Muscle of leg (tissue), 11 donors: Measurements from ENCODE around the gene ACACB. TPM values are rescaled to one million over a fixed set of nuclear protein-coding genes. Genes with fewer than 3 reads are reported as not detected.
A peak's percentile ranks its signal among the peaks of the same experiment; 100 is the strongest.

Experiments
- DNase-seq: peaks from one replicate; pipeline ENCODE4 v3.0.0; 2013
- H3K27ac ChIP-seq: one replicate; pipeline ENCODE4 v1.5.1; 2013; ENCODE audit warnings: mild to moderate bottlenecking, low read length, control low read depth
- H3K27me3 ChIP-seq: one replicate; pipeline ENCODE4 v1.6.1; 2013; ENCODE audit warnings: low read length; ENCODE audit not compliant: control insufficient read depth, insufficient read depth
- H3K36me3 ChIP-seq: one replicate; pipeline ENCODE4 v1.6.1; 2013; ENCODE audit warnings: low read length; ENCODE audit not compliant: control insufficient read depth, insufficient read depth
- H3K4me1 ChIP-seq: one replicate; pipeline ENCODE4 v1.6.1; 2013; ENCODE audit warnings: low read length; ENCODE audit not compliant: control insufficient read depth, insufficient read depth
- H3K4me3 ChIP-seq: one replicate; pipeline ENCODE4 v1.5.1; 2013; ENCODE audit warnings: low read length, control low read depth
- H3K9me3 ChIP-seq: replicated peaks from 2 replicates; pipeline ENCODE4 v1.6.1; 2013; ENCODE audit warnings: low read depth, low read length; ENCODE audit not compliant: control insufficient read depth
- WGBS: methylation state at CpG from one replicate; pipeline ENCODE4 v1.1.5; 2013; ENCODE audit warnings: missing lambda C conversion rate; ENCODE audit not compliant: insufficient coverage; 5-methylcytosine and 5-hydroxymethylcytosine counted together
- polyA plus RNA-seq, 8 donors: library from polyadenylated mRNA; unstranded; fragments of 120-200 nt; gene quantifications; one replicate each; pipeline versions ENCODE4 v1.2.1 to v1.2.3, GENCODE V29; 2013; ENCODE audit warnings: inconsistent platforms in 1 of 8, low replicate concordance in 1 of 8; ENCODE audit not compliant: insufficient read length in 8 of 8, insufficient read depth in 1 of 8
- total RNA-seq: library from RNA; stranded (reverse); fragments of 120-200 nt; gene quantifications from one replicate; pipeline ENCODE4 v1.2.4, GENCODE V29; 2013

Gene ACACB
- total and polyA plus RNA-seq, 9 donors: 6.4 to 10.4 (median 7.9) TPM

- H3K4me1 ChIP-seq: no peaks in the 10 kb centered on the region
- DNase-seq: no peak
- H3K9me3 ChIP-seq: no peaks in the 10 kb centered on the region
- H3K27ac ChIP-seq: no peak overlapping the region
- no peaks in the 10 kb centered on the region for H3K27me3 ChIP-seq
- no peak overlapping the region for H3K4me3 ChIP-seq
- 80% methylated on average over 1 of the region's 1 CpG for WGBS
- peaks cover 25% of the 10 kb centered on the region for H3K36me3 ChIP-seq
Observed at GRCh38 chr12:109259545-109259895, 143.1 kb downstream of the ACACB start.

GRCh38 chr12:109261087-109261486, 144.7 kb downstream of the ACACB start:
- DNase-seq: no peak
- no peak overlapping the region for H3K4me3 ChIP-seq
- H3K4me1 ChIP-seq: no peaks in the 10 kb centered on the region
- WGBS: no CpG with 5 or more reads among the region's 1 CpG
- peaks cover 37% of the 10 kb centered on the region for H3K36me3 ChIP-seq
- H3K27me3 ChIP-seq: no peaks in the 10 kb centered on the region
- no peaks in the 10 kb centered on the region for H3K9me3 ChIP-seq
- no peak overlapping the region for H3K27ac ChIP-seq

- Histone ChIP-seq H3K9me3 (no peaks in the 10 kb centered on the region), H3K27ac (no peak overlapping the region), H3K36me3 (peaks cover 33% of the 10 kb centered on the region), H3K4me3 (no peak overlapping the region), H3K4me1 (no peaks in the 10 kb centered on the region), H3K27me3 (no peaks in the 10 kb centered on the region)
- DNase-seq: no peak
- 100% methylated on average over 1 of the region's 2 CpGs for WGBS
Observed at GRCh38 chr12:109261939-109262338, 145.6 kb downstream of the ACACB start.

GRCh38 chr12:109263439-109263838, 147.1 kb downstream of the ACACB start:
- Histone ChIP-seq H3K4me1 (no peaks in the 10 kb centered on the region), H3K36me3 (peaks cover 29% of the 10 kb centered on the region), H3K4me3 (no peak overlapping the region), H3K27me3 (no peaks in the 10 kb centered on the region), H3K27ac (no peak overlapping the region), H3K9me3 (no peaks in the 10 kb centered on the region)
- WGBS: no CpG with 5 or more reads among the region's 3 CpGs
- DNase-seq: no peak

GRCh38 chr12:109264095-109264942, 147.9 kb downstream of the ACACB start:
- DNase-seq: peak; percentile 64
- Histone ChIP-seq H3K4me1 (no peaks in the 10 kb centered on the region), H3K27ac (no peak overlapping the region), H3K9me3 (no peaks in the 10 kb centered on the region), H3K4me3 (no peak overlapping the region), H3K27me3 (no peaks in the 10 kb centered on the region), H3K36me3 (peaks cover 25% of the 10 kb centered on the region)
- WGBS: 28% methylated on average over 14 of the region's 23 CpGs

GRCh38 chr12:109264943-109265650, 148.7 kb downstream of the ACACB start:
- Histone ChIP-seq H3K4me1 (no peaks in the 10 kb centered on the region), H3K27me3 (no peaks in the 10 kb centered on the region), H3K9me3 (no peaks in the 10 kb centered on the region), H3K36me3 (peaks cover 23% of the 10 kb centered on the region), H3K27ac (no peak overlapping the region), H3K4me3 (no peak overlapping the region)
- no peak for DNase-seq
- 88% methylated on average over 26 of the region's 27 CpGs for WGBS

GRCh38 chr12:109266106-109266879, 149.9 kb downstream of the ACACB start:
- WGBS: 65% methylated on average over 10 of the region's 16 CpGs
- H3K27ac ChIP-seq: no peak overlapping the region
- no peak overlapping the region for H3K4me3 ChIP-seq
- no peaks in the 10 kb centered on the region for H3K9me3 ChIP-seq
- H3K4me1 ChIP-seq: no peaks in the 10 kb centered on the region
- peaks cover 13% of the 10 kb centered on the region for H3K36me3 ChIP-seq
- no peak for DNase-seq
- H3K27me3 ChIP-seq: no peaks in the 10 kb centered on the region

GRCh38 chr12:109267361-109267760, 151.0 kb downstream of the ACACB start:
- 83% methylated on average over 13 of the region's 14 CpGs for WGBS
- H3K27me3 ChIP-seq: no peaks in the 10 kb centered on the region
- H3K4me1 ChIP-seq: no peaks in the 10 kb centered on the region
- H3K36me3 ChIP-seq: peaks cover 12% of the 10 kb centered on the region
- H3K4me3 ChIP-seq: no peak overlapping the region
- no peak for DNase-seq
- H3K27ac ChIP-seq: no peak overlapping the region
- no peaks in the 10 kb centered on the region for H3K9me3 ChIP-seq

GRCh38 chr12:109268896-109269295, 152.5 kb downstream of the ACACB start:
- H3K27ac ChIP-seq: no peak overlapping the region
- WGBS: 90% methylated on average over 2 of the region's 4 CpGs
- no peaks in the 10 kb centered on the region for H3K9me3 ChIP-seq
- peaks cover 5% of the 10 kb centered on the region for H3K27me3 ChIP-seq
- no peak overlapping the region for H3K4me3 ChIP-seq
- H3K4me1 ChIP-seq: no peaks in the 10 kb centered on the region
- peaks cover 12% of the 10 kb centered on the region for H3K36me3 ChIP-seq
- DNase-seq: no peak

GRCh38 chr12:109269428-109269827, 153.0 kb downstream of the ACACB start:
- H3K27me3 ChIP-seq: peaks cover 5% of the 10 kb centered on the region
- WGBS: 94% methylated on average over 2 of the region's 3 CpGs
- peaks cover 12% of the 10 kb centered on the region for H3K36me3 ChIP-seq
- H3K9me3 ChIP-seq: no peaks in the 10 kb centered on the region
- no peaks in the 10 kb centered on the region for H3K4me1 ChIP-seq
- H3K27ac ChIP-seq: no peak overlapping the region
- no peak for DNase-seq
- H3K4me3 ChIP-seq: no peak overlapping the region
